ENCODE results near the gene OSTN. TPM values are rescaled to one million over a fixed set of nuclear protein-coding genes. Genes with fewer than 3 reads are reported as not detected.

Gene OSTN, protein sequence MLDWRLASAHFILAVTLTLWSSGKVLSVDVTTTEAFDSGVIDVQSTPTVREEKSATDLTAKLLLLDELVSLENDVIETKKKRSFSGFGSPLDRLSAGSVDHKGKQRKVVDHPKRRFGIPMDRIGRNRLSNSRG
- total RNA-seq, result 1 to 10 TPM in 1 of 2 donors, not detected in 1; 2.0 TPM
- polyA plus RNA-seq, result not detected
- long read RNA-seq, donor 1, result 0 reads
- long read RNA-seq, donor 2, partial matches to known transcripts, result 0 of 1 reads
- long read RNA-seq, donor 2, other reads (novel, unspliced or antisense), result 1 of 1 reads

DNA sequence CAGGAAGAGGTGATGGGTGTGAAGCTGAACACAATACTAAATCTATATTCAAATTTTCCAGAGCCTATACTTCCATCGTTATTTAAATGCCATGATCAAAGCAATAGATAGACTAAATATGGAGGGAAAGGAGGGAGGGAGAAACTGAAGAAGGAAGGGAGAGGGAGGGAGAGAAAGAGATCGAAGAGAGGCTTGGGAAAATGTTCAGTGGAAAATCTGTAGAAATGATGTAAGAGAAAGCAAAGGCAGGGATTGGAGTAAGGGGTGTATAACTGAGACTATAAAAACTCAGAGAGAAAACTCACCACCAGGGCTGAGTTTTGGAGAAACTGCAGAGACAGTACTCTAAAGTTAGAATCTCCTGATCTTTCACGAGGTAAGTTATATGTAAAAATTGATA is at the start of gene OSTN:
TSS of gene OSTN (plus strand) at position 310 of the 400 bp plus-strand sequence. CDS start 13,292 bp downstream, outside the sequence.
- no peaks in the 10 kb centered on the region for H3K36me3 ChIP-seq (ENCODE audit: control insufficient read depth in 1 of 2, insufficient read depth in 2 of 2, low read length in 1 of 2)
- no peak for DNase-seq
- H3K9me3 ChIP-seq (ENCODE audit: control insufficient read depth, low read length), result no peaks in the 10 kb centered on the region
- intact Hi-C loops (cut with DNase I), result no loop called here
- H3K27me3 ChIP-seq (ENCODE audit: control insufficient read depth in 1 of 2, insufficient read depth in 2 of 2, low read length in 1 of 2), result no peaks in the 10 kb centered on the region
- H3K4me3 ChIP-seq (ENCODE audit: low read length in 2 of 2), result no peak within 1 kb of the TSS
- no peak for ATAC-seq (ENCODE audit: low FRiP score)
- 20 to 38% methylated on average over 3 of the region's 3 CpGs for WGBS, 2 donors
- H3K4me1 ChIP-seq (ENCODE audit: control insufficient read depth in 1 of 2, insufficient read depth in 2 of 2, low read length in 2 of 2), result no peaks in the 10 kb centered on the region
- no peak within 1 kb of the TSS for H3K27ac ChIP-seq (ENCODE audit: low read depth in 1 of 2, low read length in 2 of 2)

DNA sequence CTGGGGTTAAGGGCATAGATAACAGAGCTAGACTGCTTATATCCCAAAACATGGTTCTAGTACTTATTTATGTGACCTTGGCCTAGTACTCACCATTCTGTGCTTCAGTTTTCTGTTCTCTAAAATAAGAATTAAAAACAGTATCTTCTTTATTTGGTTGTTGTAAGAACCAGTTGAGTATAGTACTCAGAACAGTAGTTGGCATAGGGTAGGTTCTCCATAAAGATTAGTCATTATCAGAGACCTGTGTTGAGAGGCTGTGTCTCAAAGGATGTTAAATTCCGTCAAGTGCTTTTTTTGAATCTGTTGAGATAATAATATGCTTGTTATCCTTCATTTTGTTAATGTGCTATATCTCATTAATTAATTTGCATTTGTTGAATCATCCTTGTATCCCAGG is 47.4 kb upstream of the OSTN start:
- 67 to 72% methylated on average over 1 of the region's 1 CpG for WGBS, 2 donors
- Histone ChIP-seq H3K36me3 (ENCODE audit: control insufficient read depth in 1 of 2, insufficient read depth in 2 of 2, low read length in 1 of 2) (no peaks in the 10 kb centered on the region), H3K9me3 (ENCODE audit: control insufficient read depth, low read length) (peaks cover 3% of the 10 kb centered on the region), H3K27me3 (ENCODE audit: control insufficient read depth in 1 of 2, insufficient read depth in 2 of 2, low read length in 1 of 2) (no peaks in the 10 kb centered on the region), H3K27ac (ENCODE audit: low read depth in 1 of 2, low read length in 2 of 2) (no peak overlapping the region), H3K4me3 (ENCODE audit: low read length in 2 of 2) (no peak overlapping the region), H3K4me1 (ENCODE audit: control insufficient read depth in 1 of 2, insufficient read depth in 2 of 2, low read length in 2 of 2) (no peaks in the 10 kb centered on the region)
- ATAC-seq (ENCODE audit: low FRiP score) (no peak), DNase-seq (no peak)
- intact Hi-C loops (cut with DNase I), result no loop called here

DNA sequence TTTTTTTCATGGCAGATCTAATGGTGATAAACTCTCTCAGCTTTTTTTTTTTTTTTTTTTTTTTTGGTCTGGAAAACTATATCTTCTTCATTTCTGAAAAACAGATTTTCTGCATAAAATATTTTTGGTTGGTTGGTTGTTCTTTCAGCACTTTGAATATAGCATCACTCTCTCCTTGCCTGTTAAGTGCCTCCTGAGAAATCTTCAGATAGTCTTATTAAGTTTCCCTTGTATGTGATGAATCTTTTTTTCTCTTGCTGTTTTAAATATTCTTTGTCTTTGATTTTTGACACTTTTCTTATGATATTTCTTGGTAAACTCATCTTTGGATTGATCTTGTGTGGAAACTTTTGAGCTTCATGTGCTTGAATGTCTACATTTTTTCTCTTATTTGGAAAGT is 44.2 kb upstream of the OSTN start:
- no peak overlapping the region for H3K27ac ChIP-seq (ENCODE audit: low read depth in 1 of 2, low read length in 2 of 2)
- no peak for DNase-seq
- H3K36me3 ChIP-seq (ENCODE audit: control insufficient read depth in 1 of 2, insufficient read depth in 2 of 2, low read length in 1 of 2), result no peaks in the 10 kb centered on the region
- no peak overlapping the region for H3K4me3 ChIP-seq (ENCODE audit: low read length in 2 of 2)
- H3K9me3 ChIP-seq (ENCODE audit: control insufficient read depth, low read length), result peaks cover 3% of the 10 kb centered on the region
- intact Hi-C loops (cut with DNase I), result no loop called here
- no peaks in the 10 kb centered on the region for H3K4me1 ChIP-seq (ENCODE audit: control insufficient read depth in 1 of 2, insufficient read depth in 2 of 2, low read length in 2 of 2)
- ATAC-seq (ENCODE audit: low FRiP score), result no peak
- no peaks in the 10 kb centered on the region for H3K27me3 ChIP-seq (ENCODE audit: control insufficient read depth in 1 of 2, insufficient read depth in 2 of 2, low read length in 1 of 2)

- no peaks in the 10 kb centered on the region for H3K27me3 ChIP-seq (ENCODE audit: control insufficient read depth in 1 of 2, insufficient read depth in 2 of 2, low read length in 1 of 2)
- H3K4me3 ChIP-seq (ENCODE audit: low read length in 2 of 2), result no peak overlapping the region
- no peak for DNase-seq
- H3K9me3 ChIP-seq (ENCODE audit: control insufficient read depth, low read length), result peaks cover 3% of the 10 kb centered on the region
- WGBS, 2 donors, result 61 to 63% methylated on average over 1 of the region's 1 CpG
- no peaks in the 10 kb centered on the region for H3K36me3 ChIP-seq (ENCODE audit: control insufficient read depth in 1 of 2, insufficient read depth in 2 of 2, low read length in 1 of 2)
- ATAC-seq (ENCODE audit: low FRiP score), result no peak
- H3K4me1 ChIP-seq (ENCODE audit: control insufficient read depth in 1 of 2, insufficient read depth in 2 of 2, low read length in 2 of 2), result no peaks in the 10 kb centered on the region
- intact Hi-C loops (cut with DNase I), result no loop called here
- H3K27ac ChIP-seq (ENCODE audit: low read depth in 1 of 2, low read length in 2 of 2), result no peak overlapping the region
These were observed 40.8 kb upstream of the OSTN start for GRCh38 chr3:191158247-191158646.

DNA sequence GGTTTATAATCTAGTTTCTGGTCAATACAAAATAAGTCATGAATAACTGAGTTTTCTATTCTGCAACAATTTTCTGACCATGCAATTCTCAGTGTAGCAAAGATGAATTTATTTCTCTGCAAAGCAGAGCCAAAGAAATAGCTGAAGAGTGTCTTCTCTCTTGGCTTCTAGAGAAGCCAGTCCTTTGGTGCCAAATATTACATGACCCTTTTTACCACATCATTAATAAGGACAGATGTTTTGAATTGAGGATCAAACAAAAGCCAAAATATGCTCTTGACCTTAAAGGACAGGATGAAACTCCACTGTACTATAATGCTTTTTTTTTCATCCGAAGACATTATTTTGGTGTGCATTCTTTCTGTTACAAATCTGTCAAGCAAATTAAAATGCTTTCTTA is 40.2 kb upstream of the OSTN start:
- intact Hi-C loops (cut with DNase I), result no loop called here
- Histone ChIP-seq H3K4me1 (ENCODE audit: control insufficient read depth in 1 of 2, insufficient read depth in 2 of 2, low read length in 2 of 2) (no peaks in the 10 kb centered on the region), H3K27ac (ENCODE audit: low read depth in 1 of 2, low read length in 2 of 2) (no peak overlapping the region), H3K36me3 (ENCODE audit: control insufficient read depth in 1 of 2, insufficient read depth in 2 of 2, low read length in 1 of 2) (no peaks in the 10 kb centered on the region), H3K27me3 (ENCODE audit: control insufficient read depth in 1 of 2, insufficient read depth in 2 of 2, low read length in 1 of 2) (no peaks in the 10 kb centered on the region), H3K9me3 (ENCODE audit: control insufficient read depth, low read length) (peaks cover 3% of the 10 kb centered on the region), H3K4me3 (ENCODE audit: low read length in 2 of 2) (no peak overlapping the region)
- DNase-seq (no peak), ATAC-seq (ENCODE audit: low FRiP score) (no peak)
- WGBS, 2 donors, result 39 to 79% methylated on average over 1 of the region's 1 CpG

DNA sequence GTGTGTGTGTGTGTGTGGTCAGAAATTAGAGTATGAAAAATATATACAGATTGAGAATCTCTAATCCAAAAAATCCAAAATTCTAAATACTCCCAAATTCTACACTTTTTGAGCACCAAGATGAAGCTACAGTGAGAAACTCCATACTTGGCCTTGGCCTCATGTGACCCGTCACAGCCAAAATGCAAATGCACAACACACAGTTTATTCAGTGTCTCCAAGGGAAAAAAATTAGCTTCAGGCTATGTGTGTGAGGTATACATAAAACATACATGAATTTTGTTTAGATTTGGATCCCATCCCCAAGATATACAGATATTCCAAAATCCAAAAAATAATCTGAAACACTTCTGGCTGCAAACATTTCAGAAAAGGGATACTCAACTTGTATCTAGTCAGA is 33.2 kb upstream of the OSTN start:
- no peak overlapping the region for H3K4me3 ChIP-seq (ENCODE audit: low read length in 2 of 2)
- H3K27ac ChIP-seq (ENCODE audit: low read depth in 1 of 2, low read length in 2 of 2), result no peak overlapping the region
- no peaks in the 10 kb centered on the region for H3K9me3 ChIP-seq (ENCODE audit: control insufficient read depth, low read length)
- no peaks in the 10 kb centered on the region for H3K36me3 ChIP-seq (ENCODE audit: control insufficient read depth in 1 of 2, insufficient read depth in 2 of 2, low read length in 1 of 2)
- intact Hi-C loops (cut with DNase I), result no loop called here
- 83 to 100% methylated on average over 1 of the region's 1 CpG for WGBS, 2 donors
- H3K4me1 ChIP-seq (ENCODE audit: control insufficient read depth in 1 of 2, insufficient read depth in 2 of 2, low read length in 2 of 2), result no peaks in the 10 kb centered on the region
- H3K27me3 ChIP-seq (ENCODE audit: control insufficient read depth in 1 of 2, insufficient read depth in 2 of 2, low read length in 1 of 2), result no peaks in the 10 kb centered on the region
- DNase-seq, result no peak
- ATAC-seq (ENCODE audit: low FRiP score), result no peak

DNA sequence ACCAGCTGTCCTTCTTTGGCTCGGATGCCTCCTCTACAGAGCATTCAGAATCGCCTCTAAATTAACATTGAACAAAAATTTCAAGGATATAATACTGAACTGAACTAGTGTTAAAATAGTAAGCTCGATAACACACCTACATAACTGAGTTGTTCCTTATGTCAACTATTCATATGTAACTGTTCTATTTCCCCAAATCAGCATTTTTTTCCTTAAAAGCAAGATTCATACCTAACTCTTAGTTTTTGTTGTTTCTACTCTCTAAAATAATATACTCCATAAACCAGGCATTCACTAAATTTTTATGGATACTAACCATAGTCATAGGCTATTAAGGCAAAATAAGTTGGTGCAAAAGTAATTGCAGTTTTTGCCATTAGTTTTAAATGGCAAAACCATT is 32.7 kb upstream of the OSTN start:
- no peak for DNase-seq
- ATAC-seq (ENCODE audit: low FRiP score), result no peak
- intact Hi-C loops (cut with DNase I), result no loop called here
- no peak overlapping the region for H3K27ac ChIP-seq (ENCODE audit: low read depth in 1 of 2, low read length in 2 of 2)
- H3K4me3 ChIP-seq (ENCODE audit: low read length in 2 of 2), result no peak overlapping the region
- 61 to 74% methylated on average over 3 of the region's 3 CpGs for WGBS, 2 donors
- H3K9me3 ChIP-seq (ENCODE audit: control insufficient read depth, low read length), result no peaks in the 10 kb centered on the region
- no peaks in the 10 kb centered on the region for H3K27me3 ChIP-seq (ENCODE audit: control insufficient read depth in 1 of 2, insufficient read depth in 2 of 2, low read length in 1 of 2)
- no peaks in the 10 kb centered on the region for H3K4me1 ChIP-seq (ENCODE audit: control insufficient read depth in 1 of 2, insufficient read depth in 2 of 2, low read length in 2 of 2)
- no peaks in the 10 kb centered on the region for H3K36me3 ChIP-seq (ENCODE audit: control insufficient read depth in 1 of 2, insufficient read depth in 2 of 2, low read length in 1 of 2)

GRCh38 chr3:191169566-191169965 is 29.5 kb upstream of the OSTN start:
- no peak for DNase-seq
- no peak overlapping the region for H3K4me3 ChIP-seq (ENCODE audit: low read length in 2 of 2)
- ATAC-seq (ENCODE audit: low FRiP score), result no peak
- intact Hi-C loops (cut with DNase I), result no loop called here
- no peaks in the 10 kb centered on the region for H3K36me3 ChIP-seq (ENCODE audit: control insufficient read depth in 1 of 2, insufficient read depth in 2 of 2, low read length in 1 of 2)
- no peaks in the 10 kb centered on the region for H3K4me1 ChIP-seq (ENCODE audit: control insufficient read depth in 1 of 2, insufficient read depth in 2 of 2, low read length in 2 of 2)
- H3K9me3 ChIP-seq (ENCODE audit: control insufficient read depth, low read length), result no peaks in the 10 kb centered on the region
- no peak overlapping the region for H3K27ac ChIP-seq (ENCODE audit: low read depth in 1 of 2, low read length in 2 of 2)
- no peaks in the 10 kb centered on the region for H3K27me3 ChIP-seq (ENCODE audit: control insufficient read depth in 1 of 2, insufficient read depth in 2 of 2, low read length in 1 of 2)

GRCh38 chr3:191170097-191170496 is 28.9 kb upstream of the OSTN start:
- Histone ChIP-seq H3K9me3 (ENCODE audit: control insufficient read depth, low read length) (no peaks in the 10 kb centered on the region), H3K4me3 (ENCODE audit: low read length in 2 of 2) (no peak overlapping the region), H3K36me3 (ENCODE audit: control insufficient read depth in 1 of 2, insufficient read depth in 2 of 2, low read length in 1 of 2) (no peaks in the 10 kb centered on the region), H3K4me1 (ENCODE audit: control insufficient read depth in 1 of 2, insufficient read depth in 2 of 2, low read length in 2 of 2) (no peaks in the 10 kb centered on the region), H3K27ac (ENCODE audit: low read depth in 1 of 2, low read length in 2 of 2) (no peak overlapping the region), H3K27me3 (ENCODE audit: control insufficient read depth in 1 of 2, insufficient read depth in 2 of 2, low read length in 1 of 2) (no peaks in the 10 kb centered on the region)
- DNase-seq, result no peak
- no peak for ATAC-seq (ENCODE audit: low FRiP score)
- intact Hi-C loops (cut with DNase I), result no loop called here
- WGBS, 2 donors, result 26 to 68% methylated on average over 2 of the region's 2 CpGs
